ENCODE data around the gene PCMT1. TPM values are rescaled to one million over a fixed set of nuclear protein-coding genes. Genes with fewer than 3 reads are reported as not detected.

Gene PCMT1
- total and polyA plus RNA-seq, 9 of the 15 experiments (the other 6 are each of a cell fraction or from before 2014, with no cell fraction given) = 217 to 541 (median 327) TPM

DNA sequence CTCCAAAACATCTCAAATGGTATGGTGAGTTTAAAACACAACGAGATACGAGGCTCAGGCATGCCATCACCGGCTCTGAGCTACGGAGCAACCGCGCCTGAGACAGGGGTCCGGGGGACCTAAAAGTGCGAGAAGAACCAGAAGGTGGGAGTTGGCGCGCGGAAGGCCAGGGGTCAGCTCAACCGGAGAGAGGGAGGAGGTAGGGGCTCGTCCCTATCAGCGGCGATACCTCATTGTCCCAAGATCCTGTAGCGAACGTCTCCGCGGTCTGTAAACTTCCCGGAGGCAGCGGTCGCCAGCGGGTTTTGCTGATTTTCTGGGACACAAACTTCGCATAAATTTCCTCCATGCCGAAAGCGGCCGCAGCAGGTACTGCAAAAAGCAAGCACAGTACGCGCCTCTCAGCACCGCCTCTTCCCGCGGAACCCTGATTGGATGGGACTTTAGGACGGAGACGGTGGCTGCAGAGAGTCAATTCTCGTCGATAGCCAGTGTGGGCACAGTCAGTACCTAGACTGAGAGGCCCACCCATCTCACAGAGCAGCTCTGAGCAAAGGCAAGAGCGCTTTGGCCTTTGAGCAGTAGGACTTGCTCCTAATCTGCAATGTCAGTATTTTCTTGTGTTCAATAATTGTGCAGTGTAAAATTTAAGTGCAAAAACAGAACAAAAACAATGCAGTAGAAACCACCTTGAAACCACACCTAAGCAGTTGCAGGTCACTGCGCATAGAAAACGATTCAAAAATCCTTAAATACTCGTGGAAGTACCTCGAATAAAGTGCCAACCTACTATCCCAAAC is 3.2 kb upstream of the PCMT1 start, which contains the start of gene NUP43 (continued):
- TF ChIP-seq, protein P1, sequence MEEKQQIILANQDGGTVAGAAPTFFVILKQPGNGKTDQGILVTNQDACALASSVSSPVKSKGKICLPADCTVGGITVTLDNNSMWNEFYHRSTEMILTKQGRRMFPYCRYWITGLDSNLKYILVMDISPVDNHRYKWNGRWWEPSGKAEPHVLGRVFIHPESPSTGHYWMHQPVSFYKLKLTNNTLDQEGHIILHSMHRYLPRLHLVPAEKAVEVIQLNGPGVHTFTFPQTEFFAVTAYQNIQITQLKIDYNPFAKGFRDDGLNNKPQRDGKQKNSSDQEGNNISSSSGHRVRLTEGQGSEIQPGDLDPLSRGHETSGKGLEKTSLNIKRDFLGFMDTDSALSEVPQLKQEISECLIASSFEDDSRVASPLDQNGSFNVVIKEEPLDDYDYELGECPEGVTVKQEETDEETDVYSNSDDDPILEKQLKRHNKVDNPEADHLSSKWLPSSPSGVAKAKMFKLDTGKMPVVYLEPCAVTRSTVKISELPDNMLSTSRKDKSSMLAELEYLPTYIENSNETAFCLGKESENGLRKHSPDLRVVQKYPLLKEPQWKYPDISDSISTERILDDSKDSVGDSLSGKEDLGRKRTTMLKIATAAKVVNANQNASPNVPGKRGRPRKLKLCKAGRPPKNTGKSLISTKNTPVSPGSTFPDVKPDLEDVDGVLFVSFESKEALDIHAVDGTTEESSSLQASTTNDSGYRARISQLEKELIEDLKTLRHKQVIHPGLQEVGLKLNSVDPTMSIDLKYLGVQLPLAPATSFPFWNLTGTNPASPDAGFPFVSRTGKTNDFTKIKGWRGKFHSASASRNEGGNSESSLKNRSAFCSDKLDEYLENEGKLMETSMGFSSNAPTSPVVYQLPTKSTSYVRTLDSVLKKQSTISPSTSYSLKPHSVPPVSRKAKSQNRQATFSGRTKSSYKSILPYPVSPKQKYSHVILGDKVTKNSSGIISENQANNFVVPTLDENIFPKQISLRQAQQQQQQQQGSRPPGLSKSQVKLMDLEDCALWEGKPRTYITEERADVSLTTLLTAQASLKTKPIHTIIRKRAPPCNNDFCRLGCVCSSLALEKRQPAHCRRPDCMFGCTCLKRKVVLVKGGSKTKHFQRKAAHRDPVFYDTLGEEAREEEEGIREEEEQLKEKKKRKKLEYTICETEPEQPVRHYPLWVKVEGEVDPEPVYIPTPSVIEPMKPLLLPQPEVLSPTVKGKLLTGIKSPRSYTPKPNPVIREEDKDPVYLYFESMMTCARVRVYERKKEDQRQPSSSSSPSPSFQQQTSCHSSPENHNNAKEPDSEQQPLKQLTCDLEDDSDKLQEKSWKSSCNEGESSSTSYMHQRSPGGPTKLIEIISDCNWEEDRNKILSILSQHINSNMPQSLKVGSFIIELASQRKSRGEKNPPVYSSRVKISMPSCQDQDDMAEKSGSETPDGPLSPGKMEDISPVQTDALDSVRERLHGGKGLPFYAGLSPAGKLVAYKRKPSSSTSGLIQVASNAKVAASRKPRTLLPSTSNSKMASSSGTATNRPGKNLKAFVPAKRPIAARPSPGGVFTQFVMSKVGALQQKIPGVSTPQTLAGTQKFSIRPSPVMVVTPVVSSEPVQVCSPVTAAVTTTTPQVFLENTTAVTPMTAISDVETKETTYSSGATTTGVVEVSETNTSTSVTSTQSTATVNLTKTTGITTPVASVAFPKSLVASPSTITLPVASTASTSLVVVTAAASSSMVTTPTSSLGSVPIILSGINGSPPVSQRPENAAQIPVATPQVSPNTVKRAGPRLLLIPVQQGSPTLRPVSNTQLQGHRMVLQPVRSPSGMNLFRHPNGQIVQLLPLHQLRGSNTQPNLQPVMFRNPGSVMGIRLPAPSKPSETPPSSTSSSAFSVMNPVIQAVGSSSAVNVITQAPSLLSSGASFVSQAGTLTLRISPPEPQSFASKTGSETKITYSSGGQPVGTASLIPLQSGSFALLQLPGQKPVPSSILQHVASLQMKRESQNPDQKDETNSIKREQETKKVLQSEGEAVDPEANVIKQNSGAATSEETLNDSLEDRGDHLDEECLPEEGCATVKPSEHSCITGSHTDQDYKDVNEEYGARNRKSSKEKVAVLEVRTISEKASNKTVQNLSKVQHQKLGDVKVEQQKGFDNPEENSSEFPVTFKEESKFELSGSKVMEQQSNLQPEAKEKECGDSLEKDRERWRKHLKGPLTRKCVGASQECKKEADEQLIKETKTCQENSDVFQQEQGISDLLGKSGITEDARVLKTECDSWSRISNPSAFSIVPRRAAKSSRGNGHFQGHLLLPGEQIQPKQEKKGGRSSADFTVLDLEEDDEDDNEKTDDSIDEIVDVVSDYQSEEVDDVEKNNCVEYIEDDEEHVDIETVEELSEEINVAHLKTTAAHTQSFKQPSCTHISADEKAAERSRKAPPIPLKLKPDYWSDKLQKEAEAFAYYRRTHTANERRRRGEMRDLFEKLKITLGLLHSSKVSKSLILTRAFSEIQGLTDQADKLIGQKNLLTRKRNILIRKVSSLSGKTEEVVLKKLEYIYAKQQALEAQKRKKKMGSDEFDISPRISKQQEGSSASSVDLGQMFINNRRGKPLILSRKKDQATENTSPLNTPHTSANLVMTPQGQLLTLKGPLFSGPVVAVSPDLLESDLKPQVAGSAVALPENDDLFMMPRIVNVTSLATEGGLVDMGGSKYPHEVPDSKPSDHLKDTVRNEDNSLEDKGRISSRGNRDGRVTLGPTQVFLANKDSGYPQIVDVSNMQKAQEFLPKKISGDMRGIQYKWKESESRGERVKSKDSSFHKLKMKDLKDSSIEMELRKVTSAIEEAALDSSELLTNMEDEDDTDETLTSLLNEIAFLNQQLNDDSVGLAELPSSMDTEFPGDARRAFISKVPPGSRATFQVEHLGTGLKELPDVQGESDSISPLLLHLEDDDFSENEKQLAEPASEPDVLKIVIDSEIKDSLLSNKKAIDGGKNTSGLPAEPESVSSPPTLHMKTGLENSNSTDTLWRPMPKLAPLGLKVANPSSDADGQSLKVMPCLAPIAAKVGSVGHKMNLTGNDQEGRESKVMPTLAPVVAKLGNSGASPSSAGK (IDR thresholded peaks at IDR 0.05) = peak; percentile 64
- no peak for TF ChIP-seq ADNP (tag; IDR thresholded peaks at IDR 0.05)
- TF ChIP-seq, protein P2, sequence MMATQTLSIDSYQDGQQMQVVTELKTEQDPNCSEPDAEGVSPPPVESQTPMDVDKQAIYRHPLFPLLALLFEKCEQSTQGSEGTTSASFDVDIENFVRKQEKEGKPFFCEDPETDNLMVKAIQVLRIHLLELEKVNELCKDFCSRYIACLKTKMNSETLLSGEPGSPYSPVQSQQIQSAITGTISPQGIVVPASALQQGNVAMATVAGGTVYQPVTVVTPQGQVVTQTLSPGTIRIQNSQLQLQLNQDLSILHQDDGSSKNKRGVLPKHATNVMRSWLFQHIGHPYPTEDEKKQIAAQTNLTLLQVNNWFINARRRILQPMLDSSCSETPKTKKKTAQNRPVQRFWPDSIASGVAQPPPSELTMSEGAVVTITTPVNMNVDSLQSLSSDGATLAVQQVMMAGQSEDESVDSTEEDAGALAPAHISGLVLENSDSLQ (IDR thresholded peaks at IDR 0.05) = no peak
- TF ChIP-seq GTF2A2 (tag; IDR thresholded peaks at IDR 0.05) = no peak
- no peak for TF ChIP-seq BRD4 (IDR thresholded peaks at IDR 0.05)
- no peak for TF ChIP-seq CBFA2T3 (IDR thresholded peaks at IDR 0.05)
- TF ChIP-seq PML (IDR thresholded peaks at IDR 0.05; ENCODE audit: low read length) = peak; percentile 65; the same call in 1 of the 2 replicates
- TF ChIP-seq WHSC1 (IDR thresholded peaks at IDR 0.05; ENCODE audit: low read length) = no peak
- TF ChIP-seq ZNF695 (CRISPR knock-in tag; IDR thresholded peaks at IDR 0.05) = 0 out of 2 replicates have a peak, but pooled peaks have one; percentile 44
- TF ChIP-seq HDAC8 (tag; IDR thresholded peaks at IDR 0.05) = no peak
- TF ChIP-seq FOS (IDR thresholded peaks at IDR 0.05; ENCODE audit: extremely low read depth, insufficient read length) = peak; percentile 63
- TF ChIP-seq POLR2A (conservative IDR thresholded peaks at IDR 0.05) = peak; percentile 88
- no peak for TF ChIP-seq ZNF41 (CRISPR knock-in tag; conservative IDR thresholded peaks at IDR 0.05)
- peak; percentile 39 for TF ChIP-seq RBM25 (IDR thresholded peaks at IDR 0.05; ENCODE audit: low read depth, low read length, severe bottlenecking)
